GM10266 (cell line): ENCODE data around the gene MDFIC.
A peak's percentile ranks its signal among the peaks of the same experiment; 100 is the strongest.
"Not testable (repeated sequence)": the region's sequence is repeated elsewhere in the genome, so short reads cannot be mapped to it uniquely, and the experiment has no call there.

ENCODE experiments used
- DNase-seq: peaks from one replicate; pipeline ENCODE4 v3.0.0; 2012; ENCODE audit errors: extremely low spot score
- TF ChIP-seq, protein P1 (sequence below): IDR thresholded peaks from 2 replicates; pipeline ENCODE4 v1.5.1; 2012; ENCODE audit warnings: mild to moderate bottlenecking, low read depth; ENCODE audit not compliant: control insufficient read depth, insufficient read depth; ENCODE audit errors: missing control alignments

The MDFIC gene, protein sequence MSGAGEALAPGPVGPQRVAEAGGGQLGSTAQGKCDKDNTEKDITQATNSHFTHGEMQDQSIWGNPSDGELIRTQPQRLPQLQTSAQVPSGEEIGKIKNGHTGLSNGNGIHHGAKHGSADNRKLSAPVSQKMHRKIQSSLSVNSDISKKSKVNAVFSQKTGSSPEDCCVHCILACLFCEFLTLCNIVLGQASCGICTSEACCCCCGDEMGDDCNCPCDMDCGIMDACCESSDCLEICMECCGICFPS

DNA sequence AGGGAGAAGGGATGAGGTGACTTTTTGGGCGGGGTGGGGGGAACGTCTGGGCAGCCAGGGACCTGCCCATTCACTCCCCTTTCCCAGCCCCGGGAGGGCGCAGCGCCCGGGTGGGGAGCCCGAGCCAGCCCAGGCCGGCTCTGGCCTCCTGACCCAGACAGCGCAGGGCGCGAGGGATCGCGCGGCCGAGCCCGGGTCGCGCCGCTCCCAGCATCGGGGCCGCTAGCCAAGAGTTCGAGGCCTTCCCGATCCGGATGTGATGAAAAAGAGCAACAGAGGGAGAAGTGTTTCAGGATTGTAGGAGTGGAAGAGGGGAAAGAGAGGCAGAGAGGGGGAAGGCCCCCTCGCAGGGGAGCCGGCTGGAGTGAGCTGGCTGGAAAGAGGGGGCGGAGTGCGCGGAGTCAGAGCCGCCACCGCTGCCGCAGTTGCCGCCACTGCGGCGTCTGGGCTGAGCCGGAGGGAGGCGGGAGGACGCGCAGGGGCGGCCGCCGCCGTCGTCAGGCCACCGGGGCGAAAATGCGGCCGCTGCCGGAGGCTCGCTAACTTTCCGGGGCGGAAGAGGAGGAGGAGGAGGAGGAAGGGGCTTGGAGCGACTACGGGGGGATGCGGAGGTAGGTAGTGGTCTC, at the start of gene MDFIC:
TSS of gene MDFIC (plus strand) at position 69 of the 626 bp plus-strand sequence. CDS start 940 bp downstream, outside the sequence.
- TF ChIP-seq, protein P1, sequence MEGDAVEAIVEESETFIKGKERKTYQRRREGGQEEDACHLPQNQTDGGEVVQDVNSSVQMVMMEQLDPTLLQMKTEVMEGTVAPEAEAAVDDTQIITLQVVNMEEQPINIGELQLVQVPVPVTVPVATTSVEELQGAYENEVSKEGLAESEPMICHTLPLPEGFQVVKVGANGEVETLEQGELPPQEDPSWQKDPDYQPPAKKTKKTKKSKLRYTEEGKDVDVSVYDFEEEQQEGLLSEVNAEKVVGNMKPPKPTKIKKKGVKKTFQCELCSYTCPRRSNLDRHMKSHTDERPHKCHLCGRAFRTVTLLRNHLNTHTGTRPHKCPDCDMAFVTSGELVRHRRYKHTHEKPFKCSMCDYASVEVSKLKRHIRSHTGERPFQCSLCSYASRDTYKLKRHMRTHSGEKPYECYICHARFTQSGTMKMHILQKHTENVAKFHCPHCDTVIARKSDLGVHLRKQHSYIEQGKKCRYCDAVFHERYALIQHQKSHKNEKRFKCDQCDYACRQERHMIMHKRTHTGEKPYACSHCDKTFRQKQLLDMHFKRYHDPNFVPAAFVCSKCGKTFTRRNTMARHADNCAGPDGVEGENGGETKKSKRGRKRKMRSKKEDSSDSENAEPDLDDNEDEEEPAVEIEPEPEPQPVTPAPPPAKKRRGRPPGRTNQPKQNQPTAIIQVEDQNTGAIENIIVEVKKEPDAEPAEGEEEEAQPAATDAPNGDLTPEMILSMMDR: peak; percentile 12

DNA sequence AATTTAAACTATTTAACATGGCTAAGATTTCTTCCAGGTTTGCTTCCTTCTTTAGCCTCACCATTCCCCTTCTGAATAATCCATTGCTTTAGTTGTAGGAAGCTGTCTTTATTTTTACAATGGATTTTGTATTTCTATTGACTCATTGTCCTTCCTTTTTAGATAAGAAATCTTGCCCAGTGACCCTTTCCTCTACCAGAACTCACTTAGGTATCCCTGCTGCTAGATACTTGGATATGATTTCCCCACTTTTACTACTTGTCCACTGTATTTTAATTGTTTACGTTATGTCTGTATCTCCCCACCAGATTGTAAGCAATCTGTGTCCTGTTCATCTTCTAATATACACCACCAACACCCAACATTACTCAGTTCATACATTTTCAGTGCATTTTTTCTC, 47.7 kb upstream of the MDFIC start:
- TF ChIP-seq, protein P1: no peak
- no peak for DNase-seq

More for the DNA sequence above, at the start of gene MDFIC:
- peak; percentile 73 for DNase-seq

DNA sequence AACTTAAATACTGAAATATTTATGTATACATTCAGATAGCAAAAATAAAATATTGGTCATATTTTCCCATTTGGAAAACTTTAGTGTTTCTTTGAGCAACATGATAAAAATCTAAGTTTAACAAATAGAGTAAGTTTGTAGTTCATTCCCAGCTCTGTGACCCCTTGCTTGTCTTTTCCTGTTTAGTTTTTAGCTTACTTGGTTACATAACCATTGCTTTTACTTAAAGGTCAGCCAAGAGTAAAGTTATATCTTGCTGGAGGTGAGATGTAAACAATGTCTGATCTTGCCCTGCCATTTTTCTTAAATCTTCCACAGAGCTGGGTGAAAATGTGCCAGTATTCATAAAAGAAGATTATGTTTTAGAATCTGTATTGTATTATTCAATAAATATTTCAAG, 46.7 kb upstream of the MDFIC start:
- DNase-seq: no peak
- TF ChIP-seq, protein P1: no peak

DNA sequence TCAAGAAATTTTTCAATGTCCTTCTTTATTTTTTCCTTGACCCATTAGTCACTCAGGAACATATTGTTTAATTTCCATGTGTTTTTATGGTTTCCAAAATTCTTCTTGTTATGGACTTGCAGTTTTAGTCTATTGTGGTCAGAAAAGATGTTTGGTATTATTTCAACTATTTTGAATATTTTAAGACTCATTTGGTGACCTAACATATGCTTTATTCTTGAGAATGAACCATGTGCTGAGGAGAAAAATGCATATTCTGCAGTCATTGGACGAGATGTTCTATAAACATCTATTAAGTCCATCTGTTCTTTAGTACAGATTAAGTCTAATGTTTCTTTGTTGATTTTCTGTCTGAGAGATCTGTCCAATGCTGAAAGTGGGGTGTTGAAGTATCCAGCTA, 42.3 kb upstream of the MDFIC start:
- no peak for DNase-seq
- TF ChIP-seq, protein P1: no peak

DNA sequence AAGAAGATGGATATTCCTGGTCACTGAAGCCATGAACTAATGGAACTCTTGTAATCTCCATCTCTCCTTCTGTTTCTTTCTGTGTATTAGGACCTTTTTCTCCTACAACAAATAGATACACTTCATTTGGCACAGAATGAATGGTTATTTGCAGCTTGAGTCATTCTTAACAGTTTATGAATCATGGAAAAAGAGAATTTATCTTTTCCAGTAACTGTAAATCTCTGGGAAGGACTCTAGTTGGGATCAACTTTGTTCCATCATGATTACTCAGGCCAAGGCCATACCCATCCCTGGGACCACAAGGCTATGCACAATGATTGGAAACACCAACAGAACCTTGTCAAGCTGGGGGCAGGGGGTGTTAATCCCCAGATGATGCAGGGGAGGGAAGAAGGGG, 36.1 kb upstream of the MDFIC start:
- TF ChIP-seq, protein P1: no peak
- DNase-seq: no peak

DNA sequence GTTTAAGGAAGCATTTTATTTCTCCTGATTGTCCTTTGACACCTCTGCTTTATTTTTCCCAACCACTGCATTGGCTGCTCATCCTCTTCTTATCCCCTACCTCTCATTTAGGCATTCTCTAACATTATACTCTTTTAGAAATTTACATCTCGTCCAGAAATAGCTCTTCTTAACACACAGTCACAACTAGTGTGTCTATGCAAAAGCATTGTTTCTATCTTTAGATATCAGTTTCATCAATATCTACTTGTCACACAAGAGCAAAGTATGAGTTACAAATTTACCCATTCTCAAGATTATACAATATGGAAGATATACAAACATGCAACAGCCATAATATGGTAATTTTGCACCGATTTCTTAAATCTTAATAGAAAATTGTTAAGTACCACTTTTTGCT, 35.7 kb upstream of the MDFIC start:
- TF ChIP-seq, protein P1: no peak
- DNase-seq: no peak

DNA sequence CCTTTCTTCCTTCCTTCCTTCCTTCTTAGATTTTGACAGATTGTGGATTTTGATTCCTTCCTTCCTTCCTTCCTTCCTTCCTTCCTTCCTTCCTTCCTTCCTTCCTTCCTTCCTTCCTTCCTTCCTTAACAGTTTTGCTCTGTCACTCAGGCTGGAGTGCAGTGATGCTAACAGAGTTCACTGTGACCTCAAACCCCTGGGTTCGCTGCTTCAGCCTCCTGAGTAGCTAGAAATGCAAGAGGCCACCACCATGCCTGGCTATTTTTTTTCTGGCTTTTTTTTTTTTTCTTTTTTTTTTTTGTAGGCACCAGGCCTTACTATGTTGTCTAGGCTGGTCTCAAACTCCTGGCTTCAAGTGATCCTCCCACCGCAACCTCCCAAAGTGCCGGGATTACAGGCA, 32.8 kb upstream of the MDFIC start:
- not testable (repeated sequence) for DNase-seq
